Measurements from ENCODE around the gene ZDHHC1.

DNA sequence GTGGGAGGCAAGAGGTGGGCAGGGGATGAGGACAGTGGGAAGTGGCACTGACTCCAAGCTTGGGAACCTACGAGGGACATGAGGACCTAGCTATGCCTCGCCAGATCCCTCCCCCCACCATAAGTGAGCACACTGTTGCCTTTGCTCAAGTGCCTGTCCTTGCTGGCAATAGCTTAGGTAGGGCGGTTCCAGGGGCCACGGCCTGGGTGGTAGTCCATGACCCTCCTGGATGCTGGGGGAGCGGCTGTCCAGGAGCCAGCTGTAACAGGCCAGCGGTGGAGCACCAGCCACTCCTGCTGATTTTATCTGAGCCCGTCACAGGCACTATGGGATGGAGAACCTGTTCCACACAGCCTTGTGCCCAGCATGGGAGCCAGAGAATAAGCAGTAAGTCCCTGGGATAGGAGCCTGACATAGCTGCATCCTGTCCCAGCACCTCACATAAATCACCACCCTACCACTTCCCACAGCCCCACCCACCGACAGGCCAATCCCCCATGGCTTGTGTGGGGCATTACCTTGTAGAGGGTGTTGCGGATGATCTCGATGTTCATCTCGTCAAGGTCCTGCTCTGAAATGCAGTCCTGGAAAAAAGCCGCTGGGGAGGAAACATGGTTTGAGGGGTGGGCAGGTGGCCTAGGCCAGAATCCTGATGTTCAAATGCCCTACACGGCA, 26.4 kb upstream of the ZDHHC1 start:
- TF ChIP-seq, protein P1, sequence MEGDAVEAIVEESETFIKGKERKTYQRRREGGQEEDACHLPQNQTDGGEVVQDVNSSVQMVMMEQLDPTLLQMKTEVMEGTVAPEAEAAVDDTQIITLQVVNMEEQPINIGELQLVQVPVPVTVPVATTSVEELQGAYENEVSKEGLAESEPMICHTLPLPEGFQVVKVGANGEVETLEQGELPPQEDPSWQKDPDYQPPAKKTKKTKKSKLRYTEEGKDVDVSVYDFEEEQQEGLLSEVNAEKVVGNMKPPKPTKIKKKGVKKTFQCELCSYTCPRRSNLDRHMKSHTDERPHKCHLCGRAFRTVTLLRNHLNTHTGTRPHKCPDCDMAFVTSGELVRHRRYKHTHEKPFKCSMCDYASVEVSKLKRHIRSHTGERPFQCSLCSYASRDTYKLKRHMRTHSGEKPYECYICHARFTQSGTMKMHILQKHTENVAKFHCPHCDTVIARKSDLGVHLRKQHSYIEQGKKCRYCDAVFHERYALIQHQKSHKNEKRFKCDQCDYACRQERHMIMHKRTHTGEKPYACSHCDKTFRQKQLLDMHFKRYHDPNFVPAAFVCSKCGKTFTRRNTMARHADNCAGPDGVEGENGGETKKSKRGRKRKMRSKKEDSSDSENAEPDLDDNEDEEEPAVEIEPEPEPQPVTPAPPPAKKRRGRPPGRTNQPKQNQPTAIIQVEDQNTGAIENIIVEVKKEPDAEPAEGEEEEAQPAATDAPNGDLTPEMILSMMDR (IDR thresholded peaks at IDR 0.05): no peak
- no peak for TF ChIP-seq POLR2A (IDR thresholded peaks at IDR 0.05)
